Measurements from ENCODE around the gene ATF2. TPM values are rescaled to one million over a fixed set of nuclear protein-coding genes. Genes with fewer than 3 reads are reported as not detected.

ATF2 gene
- total and polyA plus RNA-seq, 2 of the 13 experiments (the other 11 are each of a cell fraction or from before 2014, with no cell fraction given): 91.6 to 95.1 TPM

DNA sequence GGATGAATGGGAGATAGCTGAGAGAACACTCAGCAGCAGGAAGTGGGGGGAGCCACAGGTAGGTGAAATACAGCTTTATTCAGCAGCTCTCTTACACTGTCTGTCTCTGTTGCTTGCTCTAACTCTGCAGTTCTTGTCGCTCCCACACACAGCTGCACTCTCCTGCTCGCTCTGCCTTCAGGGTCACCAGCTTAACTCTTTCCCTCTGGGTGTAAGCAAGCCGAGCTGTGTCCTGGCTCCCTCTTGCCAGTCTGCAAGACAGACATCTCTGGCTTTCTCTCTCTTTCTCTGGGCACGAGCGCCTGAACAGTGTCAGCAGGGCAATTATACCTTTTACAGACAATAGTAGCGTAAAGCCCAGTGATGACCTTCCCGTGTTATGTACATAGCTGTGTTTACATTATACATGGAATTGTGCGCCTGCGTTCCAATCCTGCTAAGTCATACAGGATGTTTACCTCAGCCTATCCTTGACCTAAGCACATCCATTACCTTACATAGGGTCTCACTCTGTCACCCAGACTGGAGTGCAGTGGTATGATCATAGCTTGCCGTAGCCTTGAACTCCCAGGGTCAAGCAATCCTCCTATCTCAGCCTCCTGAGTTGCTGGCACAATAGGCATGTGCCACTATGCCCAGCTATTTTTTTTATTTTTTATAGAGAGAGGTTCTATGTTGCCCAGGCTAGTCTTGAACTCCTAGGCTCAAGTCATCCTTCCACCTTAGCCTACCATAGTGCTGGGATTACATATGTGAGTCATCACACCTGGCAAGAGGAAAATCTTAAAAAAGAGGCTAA lies 105.0 kb downstream of the ATF2 start (continued):
- TF ChIP-seq, protein P1, sequence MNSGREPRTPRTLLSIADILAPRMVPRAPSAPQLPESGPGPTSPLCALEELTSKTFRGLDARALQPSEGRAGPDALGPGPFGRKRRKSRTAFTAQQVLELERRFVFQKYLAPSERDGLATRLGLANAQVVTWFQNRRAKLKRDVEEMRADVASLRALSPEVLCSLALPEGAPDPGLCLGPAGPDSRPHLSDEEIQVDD (CRISPR knock-in tag; IDR thresholded peaks at IDR 0.05; ENCODE audit: borderline replicate concordance): no peak
- TF ChIP-seq, protein P2, sequence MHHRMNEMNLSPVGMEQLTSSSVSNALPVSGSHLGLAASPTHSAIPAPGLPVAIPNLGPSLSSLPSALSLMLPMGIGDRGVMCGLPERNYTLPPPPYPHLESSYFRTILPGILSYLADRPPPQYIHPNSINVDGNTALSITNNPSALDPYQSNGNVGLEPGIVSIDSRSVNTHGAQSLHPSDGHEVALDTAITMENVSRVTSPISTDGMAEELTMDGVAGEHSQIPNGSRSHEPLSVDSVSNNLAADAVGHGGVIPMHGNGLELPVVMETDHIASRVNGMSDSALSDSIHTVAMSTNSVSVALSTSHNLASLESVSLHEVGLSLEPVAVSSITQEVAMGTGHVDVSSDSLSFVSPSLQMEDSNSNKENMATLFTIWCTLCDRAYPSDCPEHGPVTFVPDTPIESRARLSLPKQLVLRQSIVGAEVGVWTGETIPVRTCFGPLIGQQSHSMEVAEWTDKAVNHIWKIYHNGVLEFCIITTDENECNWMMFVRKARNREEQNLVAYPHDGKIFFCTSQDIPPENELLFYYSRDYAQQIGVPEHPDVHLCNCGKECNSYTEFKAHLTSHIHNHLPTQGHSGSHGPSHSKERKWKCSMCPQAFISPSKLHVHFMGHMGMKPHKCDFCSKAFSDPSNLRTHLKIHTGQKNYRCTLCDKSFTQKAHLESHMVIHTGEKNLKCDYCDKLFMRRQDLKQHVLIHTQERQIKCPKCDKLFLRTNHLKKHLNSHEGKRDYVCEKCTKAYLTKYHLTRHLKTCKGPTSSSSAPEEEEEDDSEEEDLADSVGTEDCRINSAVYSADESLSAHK (CRISPR knock-in tag; IDR thresholded peaks at IDR 0.05; ENCODE audit: borderline replicate concordance): peak; percentile 67
- peak; percentile 99 for TF ChIP-seq MED1 (CRISPR knock-in tag; IDR thresholded peaks at IDR 0.05)
- peak; percentile 30; the same call in 1 of the 2 replicates for TF ChIP-seq ZNF460 (CRISPR knock-in tag; IDR thresholded peaks at IDR 0.05; ENCODE audit: borderline replicate concordance)
- TF ChIP-seq, protein P3, sequence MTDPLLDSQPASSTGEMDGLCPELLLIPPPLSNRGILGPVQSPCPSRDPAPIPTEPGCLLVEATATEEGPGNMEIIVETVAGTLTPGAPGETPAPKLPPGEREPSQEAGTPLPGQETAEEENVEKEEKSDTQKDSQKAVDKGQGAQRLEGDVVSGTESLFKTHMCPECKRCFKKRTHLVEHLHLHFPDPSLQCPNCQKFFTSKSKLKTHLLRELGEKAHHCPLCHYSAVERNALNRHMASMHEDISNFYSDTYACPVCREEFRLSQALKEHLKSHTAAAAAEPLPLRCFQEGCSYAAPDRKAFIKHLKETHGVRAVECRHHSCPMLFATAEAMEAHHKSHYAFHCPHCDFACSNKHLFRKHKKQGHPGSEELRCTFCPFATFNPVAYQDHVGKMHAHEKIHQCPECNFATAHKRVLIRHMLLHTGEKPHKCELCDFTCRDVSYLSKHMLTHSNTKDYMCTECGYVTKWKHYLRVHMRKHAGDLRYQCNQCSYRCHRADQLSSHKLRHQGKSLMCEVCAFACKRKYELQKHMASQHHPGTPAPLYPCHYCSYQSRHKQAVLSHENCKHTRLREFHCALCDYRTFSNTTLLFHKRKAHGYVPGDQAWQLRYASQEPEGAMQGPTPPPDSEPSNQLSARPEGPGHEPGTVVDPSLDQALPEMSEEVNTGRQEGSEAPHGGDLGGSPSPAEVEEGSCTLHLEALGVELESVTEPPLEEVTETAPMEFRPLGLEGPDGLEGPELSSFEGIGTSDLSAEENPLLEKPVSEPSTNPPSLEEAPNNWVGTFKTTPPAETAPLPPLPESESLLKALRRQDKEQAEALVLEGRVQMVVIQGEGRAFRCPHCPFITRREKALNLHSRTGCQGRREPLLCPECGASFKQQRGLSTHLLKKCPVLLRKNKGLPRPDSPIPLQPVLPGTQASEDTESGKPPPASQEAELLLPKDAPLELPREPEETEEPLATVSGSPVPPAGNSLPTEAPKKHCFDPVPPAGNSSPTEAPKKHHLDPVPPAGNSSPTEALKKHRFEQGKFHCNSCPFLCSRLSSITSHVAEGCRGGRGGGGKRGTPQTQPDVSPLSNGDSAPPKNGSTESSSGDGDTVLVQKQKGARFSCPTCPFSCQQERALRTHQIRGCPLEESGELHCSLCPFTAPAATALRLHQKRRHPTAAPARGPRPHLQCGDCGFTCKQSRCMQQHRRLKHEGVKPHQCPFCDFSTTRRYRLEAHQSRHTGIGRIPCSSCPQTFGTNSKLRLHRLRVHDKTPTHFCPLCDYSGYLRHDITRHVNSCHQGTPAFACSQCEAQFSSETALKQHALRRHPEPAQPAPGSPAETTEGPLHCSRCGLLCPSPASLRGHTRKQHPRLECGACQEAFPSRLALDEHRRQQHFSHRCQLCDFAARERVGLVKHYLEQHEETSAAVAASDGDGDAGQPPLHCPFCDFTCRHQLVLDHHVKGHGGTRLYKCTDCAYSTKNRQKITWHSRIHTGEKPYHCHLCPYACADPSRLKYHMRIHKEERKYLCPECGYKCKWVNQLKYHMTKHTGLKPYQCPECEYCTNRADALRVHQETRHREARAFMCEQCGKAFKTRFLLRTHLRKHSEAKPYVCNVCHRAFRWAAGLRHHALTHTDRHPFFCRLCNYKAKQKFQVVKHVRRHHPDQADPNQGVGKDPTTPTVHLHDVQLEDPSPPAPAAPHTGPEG (CRISPR knock-in tag; IDR thresholded peaks at IDR 0.05): 0 out of 2 replicates have a peak, but pooled peaks have one; percentile 24
- TF ChIP-seq ZNF33B (CRISPR knock-in tag; IDR thresholded peaks at IDR 0.05): no peak
- TF ChIP-seq HMG20A (CRISPR knock-in tag; IDR thresholded peaks at IDR 0.05; ENCODE audit: borderline replicate concordance): peak; percentile 99
- TF ChIP-seq ZNF572 (CRISPR knock-in tag; IDR thresholded peaks at IDR 0.05): no peak
- TF ChIP-seq SNRNP70 (IDR thresholded peaks at IDR 0.05; ENCODE audit: low read depth, low read length): no peak
- TF ChIP-seq ZMYM3 (CRISPR knock-in tag; IDR thresholded peaks at IDR 0.05): peak; percentile 99
- TF ChIP-seq, protein P4, sequence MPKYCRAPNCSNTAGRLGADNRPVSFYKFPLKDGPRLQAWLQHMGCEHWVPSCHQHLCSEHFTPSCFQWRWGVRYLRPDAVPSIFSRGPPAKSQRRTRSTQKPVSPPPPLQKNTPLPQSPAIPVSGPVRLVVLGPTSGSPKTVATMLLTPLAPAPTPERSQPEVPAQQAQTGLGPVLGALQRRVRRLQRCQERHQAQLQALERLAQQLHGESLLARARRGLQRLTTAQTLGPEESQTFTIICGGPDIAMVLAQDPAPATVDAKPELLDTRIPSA (CRISPR knock-in tag; IDR thresholded peaks at IDR 0.05; ENCODE audit: borderline replicate concordance): no peak
- TF ChIP-seq ZNF230 (CRISPR knock-in tag; IDR thresholded peaks at IDR 0.05): peak; percentile 79
- TF ChIP-seq, protein P5, sequence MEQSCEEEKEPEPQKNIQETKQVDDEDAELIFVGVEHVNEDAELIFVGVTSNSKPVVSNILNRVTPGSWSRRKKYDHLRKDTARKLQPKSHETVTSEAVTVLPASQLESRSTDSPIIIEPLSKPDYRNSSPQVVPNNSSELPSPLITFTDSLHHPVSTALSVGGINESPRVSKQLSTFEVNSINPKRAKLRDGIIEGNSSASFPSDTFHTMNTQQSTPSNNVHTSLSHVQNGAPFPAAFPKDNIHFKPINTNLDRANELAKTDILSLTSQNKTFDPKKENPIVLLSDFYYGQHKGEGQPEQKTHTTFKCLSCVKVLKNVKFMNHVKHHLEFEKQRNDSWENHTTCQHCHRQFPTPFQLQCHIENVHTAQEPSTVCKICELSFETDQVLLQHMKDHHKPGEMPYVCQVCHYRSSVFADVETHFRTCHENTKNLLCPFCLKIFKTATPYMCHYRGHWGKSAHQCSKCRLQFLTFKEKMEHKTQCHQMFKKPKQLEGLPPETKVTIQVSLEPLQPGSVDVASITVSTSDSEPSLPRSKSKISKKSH (CRISPR knock-in tag; IDR thresholded peaks at IDR 0.05; ENCODE audit: borderline replicate concordance): no peak
- TF ChIP-seq ZSCAN25 (CRISPR knock-in tag; IDR thresholded peaks at IDR 0.05): peak; percentile 80
- peak; percentile 96 for TF ChIP-seq SOX13 (IDR thresholded peaks at IDR 0.05)
- TF ChIP-seq SOX13 (CRISPR knock-in tag; conservative IDR thresholded peaks at IDR 0.05 in 1 of 2, IDR thresholded peaks at IDR 0.05 in 1 of 2): peak; percentile 32 to 100; a peak in 2 of 4 replicates
- TF ChIP-seq RXRA (CRISPR knock-in tag; IDR thresholded peaks at IDR 0.05): peak; percentile 99

All from HepG2 (cell line).